ENCODE data around the gene MRTFA.

The MRTFA gene

DNA sequence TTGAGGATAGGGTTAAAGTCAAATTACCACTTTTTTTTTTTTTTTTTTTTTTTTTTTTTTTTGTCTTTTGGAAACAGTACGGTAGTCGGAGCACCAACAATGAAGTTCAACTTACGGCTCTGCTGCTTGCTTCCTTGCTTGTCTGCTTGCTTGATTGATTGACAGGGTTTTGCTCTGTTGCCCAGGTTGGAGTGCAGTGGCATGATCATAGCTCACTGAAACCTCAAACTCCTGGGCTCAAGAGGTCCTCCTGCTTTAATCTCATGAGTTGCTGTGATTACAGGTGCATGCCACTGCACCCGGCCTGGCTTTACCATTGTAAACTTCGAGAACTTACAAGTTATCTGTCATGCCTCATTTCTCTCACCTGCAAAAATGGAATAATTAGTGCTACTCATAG is 260.4 kb downstream of the MRTFA start:
- DNase-seq, result no peak

DNA sequence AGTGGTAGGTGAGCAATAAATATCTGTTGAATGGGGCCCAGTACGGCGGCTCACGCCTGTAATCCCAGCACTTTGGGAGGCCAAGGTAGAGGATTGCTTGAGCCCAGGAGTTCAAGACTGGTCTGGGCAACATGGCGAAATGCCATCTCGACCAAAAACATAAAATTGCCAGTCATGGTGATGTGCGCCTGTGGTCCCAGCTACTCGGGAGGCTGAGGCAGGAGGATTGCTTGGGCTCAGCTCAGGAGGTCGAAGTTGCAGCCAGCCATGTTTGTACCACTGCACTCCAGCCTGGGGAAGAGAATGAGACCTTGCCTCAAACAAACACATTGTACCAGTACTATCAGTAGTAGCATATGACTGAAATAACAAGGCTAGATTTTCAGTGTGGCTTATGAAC is 262.0 kb downstream of the MRTFA start:
- no peak for DNase-seq

DNA sequence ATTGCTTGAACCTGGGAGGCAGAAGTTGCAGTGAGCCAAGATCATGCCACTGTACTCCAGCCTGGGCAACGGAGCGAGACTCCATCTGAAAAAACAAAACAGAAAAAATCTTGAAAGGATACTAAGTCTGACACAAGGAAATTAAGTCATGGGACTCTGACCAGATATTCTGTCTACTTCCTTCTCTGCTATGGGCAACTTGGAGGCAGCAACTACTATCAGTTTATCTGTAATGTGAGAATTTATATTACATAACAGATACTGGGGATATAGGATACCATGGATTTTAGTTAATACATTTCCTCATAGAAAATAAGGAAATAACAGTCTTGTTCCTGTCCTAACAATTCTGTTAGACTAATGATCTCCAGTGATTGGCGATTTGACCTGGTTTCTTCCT is 267.7 kb downstream of the MRTFA start:
- DNase-seq, result no peak

DNA sequence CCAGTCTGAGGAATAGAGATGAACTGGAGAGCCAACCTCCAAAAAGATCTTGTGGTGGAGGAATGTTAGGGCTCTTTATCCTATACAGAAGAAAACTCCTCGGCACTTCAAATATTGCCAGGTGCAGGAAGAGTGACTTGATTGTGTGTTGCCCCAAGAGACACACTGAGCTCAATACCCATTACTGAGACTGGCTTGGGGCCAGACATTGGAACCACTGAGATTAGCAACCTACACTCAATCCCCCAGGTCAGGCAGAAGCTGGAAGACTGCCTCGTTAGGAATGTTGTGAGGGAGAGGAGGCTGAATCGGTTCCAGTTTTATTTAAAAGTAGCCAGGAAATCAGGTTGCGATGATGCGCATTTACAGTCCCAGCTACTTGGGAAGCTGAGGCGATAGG is 268.5 kb downstream of the MRTFA start:
- DNase-seq, result no peak

DNA sequence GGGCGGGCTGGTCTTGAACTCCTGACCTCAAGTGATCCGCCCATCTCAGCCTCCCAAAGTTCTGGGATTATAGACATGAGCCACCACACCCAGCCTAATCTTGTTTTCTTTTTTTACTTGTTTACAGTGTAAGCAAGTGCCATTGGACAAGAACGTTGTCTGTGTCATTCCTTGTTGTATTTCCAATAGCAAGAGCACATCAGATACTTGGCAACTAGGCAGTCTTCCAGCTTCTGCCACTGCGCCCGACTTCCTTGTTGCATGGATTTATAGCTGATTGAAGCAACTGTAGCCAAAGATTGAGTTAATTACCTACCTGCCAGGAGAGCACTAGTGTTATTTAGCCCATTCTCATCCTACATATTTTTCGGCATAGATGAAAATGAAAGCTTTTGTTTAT is 269.2 kb downstream of the MRTFA start:
- no peak for DNase-seq

DNA sequence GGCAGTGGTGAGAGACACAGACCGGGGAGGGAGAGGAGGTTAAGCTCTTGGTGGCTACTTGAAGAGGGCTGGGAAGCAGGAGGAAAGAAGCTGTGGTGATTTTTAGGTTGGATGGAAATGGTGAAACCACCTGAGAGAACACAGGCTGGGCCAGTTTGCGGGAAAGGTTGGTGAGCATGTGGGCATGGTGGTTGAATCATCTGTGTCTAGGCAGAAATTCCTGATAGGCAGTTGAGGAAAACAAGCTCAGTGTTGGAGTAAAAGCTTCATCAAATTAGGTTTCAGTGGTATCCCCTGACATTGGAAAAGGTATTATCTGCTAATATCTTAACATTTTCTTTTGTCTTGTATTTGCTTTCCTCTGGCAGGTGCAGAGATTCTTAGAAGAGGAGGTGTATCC is 270.5 kb downstream of the MRTFA start:
- no peak for DNase-seq

DNA sequence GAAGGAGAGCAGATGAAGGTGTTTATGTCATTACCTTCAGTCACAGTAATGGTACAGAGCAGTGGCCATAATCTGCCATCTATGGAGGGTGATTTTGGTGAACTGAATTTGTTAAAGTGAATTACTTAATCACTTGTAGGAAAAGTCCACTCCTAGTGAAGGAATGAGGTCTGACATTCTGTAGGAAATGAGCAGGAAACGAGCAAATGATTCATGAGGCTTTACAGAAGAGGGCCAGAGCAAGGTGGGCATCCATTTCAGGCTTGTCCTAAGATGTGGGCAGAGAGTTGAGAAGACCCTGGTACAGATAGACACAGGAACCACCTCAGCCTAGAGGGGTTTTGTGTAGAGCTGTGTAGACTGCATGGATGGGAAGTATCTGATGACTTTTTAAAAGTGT is 272.1 kb downstream of the MRTFA start:
- DNase-seq, result no peak

DNA sequence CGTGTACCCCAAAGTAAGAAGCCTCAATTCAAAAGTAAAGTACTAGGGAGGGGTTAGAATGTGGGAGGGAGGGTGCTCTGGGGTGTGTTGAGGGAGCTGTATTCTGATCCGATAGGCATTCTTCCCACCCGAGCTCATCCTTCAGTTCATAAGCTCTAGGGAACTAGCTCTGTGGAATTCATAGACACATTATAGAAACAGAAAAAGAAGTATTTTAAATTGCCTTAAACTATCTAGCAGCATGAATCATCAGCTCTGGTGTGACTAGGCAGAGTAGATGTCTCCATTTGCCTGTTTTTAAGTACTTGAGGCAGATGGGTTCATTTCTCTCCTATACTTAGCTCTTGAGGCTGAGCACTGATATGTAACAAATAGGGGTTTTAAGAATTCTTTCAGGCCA is 273.5 kb downstream of the MRTFA start:
- DNase-seq, result peak; percentile 35

DNA sequence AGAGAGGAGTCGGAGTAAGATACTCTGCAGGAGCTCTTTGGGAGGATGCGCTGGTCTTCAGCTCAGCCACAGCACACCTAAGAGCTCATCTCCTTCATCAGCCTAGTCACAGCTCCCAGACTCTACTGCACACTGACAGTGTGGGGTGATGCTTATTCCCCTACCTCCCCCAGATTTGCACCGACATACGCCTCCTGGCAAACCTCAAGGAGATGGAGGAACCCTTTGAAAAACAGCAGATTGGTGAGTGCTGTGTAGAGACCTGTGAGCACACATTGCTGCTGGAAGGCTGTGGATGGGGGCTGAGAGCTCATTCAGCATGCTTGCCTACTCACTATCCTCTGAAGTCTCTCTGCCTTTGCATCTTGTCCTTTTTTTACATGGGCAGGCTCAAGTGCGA is 275.4 kb downstream of the MRTFA start:
- no peak for DNase-seq
